Cardiac muscle cell (in vitro differentiated cells and primary cell): ENCODE results near the gene SGPL1. TPM values are rescaled to one million over a fixed set of nuclear protein-coding genes. Genes with fewer than 3 reads are reported as not detected.

Experiments
- DNase-seq, 2 donors: peaks; one replicate each; pipeline versions ENCODE4 v3.0.0 to v3.0.0-alpha.2; 2010 to 2017; ENCODE audit warnings: low read depth in 1 of 2, low spot score in 1 of 2
- H3K27ac ChIP-seq: fragments of 200-600 bp; sonication (generic); 2 replicates; pipeline ENCODE4 v1.5.1; 2016
- H3K27me3 ChIP-seq: fragments of 200-600 bp; sonication (generic); 2 replicates; pipeline ENCODE4 v1.6.0; 2016; ENCODE audit warnings: control low read depth
- H3K36me3 ChIP-seq: fragments of 200-600 bp; sonication (generic); 2 replicates; pipeline ENCODE4 v1.5.1; 2016; ENCODE audit warnings: control low read depth
- H3K4me1 ChIP-seq: fragments of 200-600 bp; sonication (generic); 2 replicates; pipeline ENCODE4 v1.8.1; 2017; ENCODE audit warnings: low read depth, mild to moderate bottlenecking, mixed run types
- H3K4me3 ChIP-seq: fragments of 200-600 bp; sonication (generic); 2 replicates; pipeline ENCODE4 v1.5.1; 2016; ENCODE audit warnings: mild to moderate bottlenecking
- H3K9me3 ChIP-seq: fragments of 200-600 bp; sonication (generic); 2 replicates; pipeline ENCODE4 v1.5.1; 2017; ENCODE audit warnings: low read depth, mild to moderate bottlenecking, control low read depth
- CTCF ChIP-seq: IDR thresholded peaks from 2 replicates; pipeline ENCODE4 v1.5.1; 2012; ENCODE audit warnings: low read depth, mild to moderate bottlenecking, low read length
- polyA plus RNA-seq: library from polyadenylated mRNA; unstranded; fragments of >200 nt; fragmentation: Nextera tagmentation; extraction: Ambion mirVana; gene quantifications from 2 replicates; pipeline ENCODE4 v1.2.1, GENCODE V29; 2016
- total RNA-seq: library from RNA; depleted of rRNA; stranded (reverse); fragments of >200 nt; gene quantifications from 2 replicates; pipeline ENCODE4 v1.2.3, GENCODE V29; 2016

Gene SGPL1
- total and polyA plus RNA-seq, 2 experiments from 2014 or later, result 32.3 to 51.9 TPM

- no peaks in the 10 kb centered on the region for H3K36me3 ChIP-seq
- H3K27ac ChIP-seq, result no peak overlapping the region
- no peaks in the 10 kb centered on the region for H3K9me3 ChIP-seq
- peaks cover 6% of the 10 kb centered on the region for H3K4me1 ChIP-seq
- no peak for DNase-seq
- H3K4me3 ChIP-seq, result no peak overlapping the region
- H3K27me3 ChIP-seq, result no peaks in the 10 kb centered on the region
- TF ChIP-seq CTCF, result no peak
Measured at GRCh38 chr10:70902661-70903261, 87.0 kb downstream of the SGPL1 start.

GRCh38 chr10:70903262-70903921 lies 87.6 kb downstream of the SGPL1 start:
- TF ChIP-seq CTCF, result peak; percentile 98
- Histone ChIP-seq H3K4me1 (peaks cover 13% of the 10 kb centered on the region), H3K27ac (no peak overlapping the region), H3K36me3 (no peaks in the 10 kb centered on the region), H3K4me3 (no peak overlapping the region), H3K27me3 (no peaks in the 10 kb centered on the region), H3K9me3 (no peaks in the 10 kb centered on the region)
- DNase-seq, result peak; percentile 74

GRCh38 chr10:70905071-70906021 lies 89.6 kb downstream of the SGPL1 start:
- no peak for DNase-seq
- H3K27ac ChIP-seq, result no peak overlapping the region
- H3K9me3 ChIP-seq, result no peaks in the 10 kb centered on the region
- H3K27me3 ChIP-seq, result no peaks in the 10 kb centered on the region
- TF ChIP-seq CTCF, result no peak
- no peak overlapping the region for H3K4me3 ChIP-seq
- peaks cover 15% of the 10 kb centered on the region for H3K4me1 ChIP-seq
- no peaks in the 10 kb centered on the region for H3K36me3 ChIP-seq

- no peak overlapping the region for H3K27ac ChIP-seq
- no peak for TF ChIP-seq CTCF
- DNase-seq, result no peak
- peaks cover 15% of the 10 kb centered on the region for H3K4me1 ChIP-seq
- no peaks in the 10 kb centered on the region for H3K36me3 ChIP-seq
- no peak overlapping the region for H3K4me3 ChIP-seq
- H3K27me3 ChIP-seq, result no peaks in the 10 kb centered on the region
- no peaks in the 10 kb centered on the region for H3K9me3 ChIP-seq
Measured at GRCh38 chr10:70906031-70906783, 90.5 kb downstream of the SGPL1 start.
